Endothelial cell of umbilical vein (primary cell): ENCODE measurements around the gene SHKBP1. TPM values are rescaled to one million over a fixed set of nuclear protein-coding genes. Genes with fewer than 3 reads are reported as not detected.

Experiments
- BruUV-seq: library from RNA; stranded (reverse); fragments of 400-500 nt; replicated peaks from 2 replicates; lab custom pipeline; 2021; lab: Mats Ljungman, UMichigan
- CTCF ChIA-PET: fragments of 300-600, 350-600 bp; sonication (Branson Sonifier 250); formaldehyde crosslinking; loops from one replicate; lab custom pipeline; 2021; ENCODE audit warnings: antibody characterized with exemption, inconsistent platforms; lab: Charles Lee
- POLR2A ChIA-PET: fragments of 300-600, 350-600 bp; sonication (Branson Sonifier 250); formaldehyde crosslinking; loops from one replicate; lab custom pipeline; 2021; ENCODE audit warnings: antibody characterized with exemption, inconsistent platforms; lab: Charles Lee
- DNase-seq: peaks from one replicate; pipeline ENCODE4 v3.0.0-alpha.2; 2011; ENCODE audit warnings: low read depth, low spot score
- FAIRE-seq: peaks from 2 replicates; lab custom pipeline; 2011; peaks lifted over from hg19 to GRCh38; lab: Jason Lieb, UNC
- H2AFZ ChIP-seq: 2 replicates; pipeline ENCODE4 v1.6.0; 2012; ENCODE audit warnings: low read depth, low read length, control low read depth, inconsistent platforms
- H3K27ac ChIP-seq: 2 replicates; pipeline ENCODE4 v1.5.1; 2011; ENCODE audit warnings: low read depth, mild to moderate bottlenecking, control low read depth, low read length, moderate library complexity; ENCODE audit not compliant: insufficient read depth
- H3K27me3 ChIP-seq, 2 experiments: 2 replicates each; pipeline versions ENCODE4 v1.6.0 to v1.6.1; 2011; ENCODE audit warnings: low read length in 2 of 2, mixed read lengths in 1 of 2; ENCODE audit not compliant: control insufficient read depth in 2 of 2, insufficient read depth in 2 of 2
- H3K36me3 ChIP-seq, 2 experiments: 2 replicates in 1 of 2; 3 replicates in 1 of 2; pipeline ENCODE4 v1.5.1; 2011; ENCODE audit warnings: low read length in 2 of 2, mild to moderate bottlenecking in 1 of 2, moderate library complexity in 1 of 2; ENCODE audit not compliant: control insufficient read depth in 2 of 2, insufficient read depth in 2 of 2; ENCODE audit errors: extremely low read depth in 1 of 2
- H3K4me1 ChIP-seq: 3 replicates; pipeline ENCODE4 v1.5.1; 2011; ENCODE audit warnings: mild to moderate bottlenecking, low read length; ENCODE audit not compliant: control insufficient read depth, insufficient read depth; ENCODE audit errors: extremely low read depth
- H3K4me2 ChIP-seq: 2 replicates; pipeline ENCODE4 v1.6.1; 2011; ENCODE audit warnings: low read length, control low read depth, mixed read lengths; ENCODE audit not compliant: insufficient read depth
- H3K4me3 ChIP-seq, 3 experiments: fragments of 200-600 bp in 1 of 3; sonication (generic), shearing (Covaris generic) in 1 of 3; replicated peaks in 1 of 3; 2 replicates each; pipeline ENCODE4 v1.5.1; 2011 to 2016; ENCODE audit warnings: control low read depth in 3 of 3, low read length in 3 of 3, mild to moderate bottlenecking in 2 of 3, inconsistent platforms in 1 of 3, low read depth in 1 of 3, moderate library complexity in 1 of 3; ENCODE audit not compliant: insufficient read depth in 1 of 3
- H3K79me2 ChIP-seq: 2 replicates; pipeline ENCODE4 v1.6.0; 2012; ENCODE audit warnings: low read length, inconsistent platforms; ENCODE audit not compliant: control insufficient read depth, insufficient read depth
- H3K9ac ChIP-seq: replicated peaks from 2 replicates; pipeline ENCODE3; 2011; ENCODE audit warnings: low read length, control low read depth; ENCODE audit not compliant: insufficient read depth; ENCODE audit errors: extremely low read depth
- H3K9me1 ChIP-seq: replicated peaks from 3 replicates; pipeline ENCODE4 v1.6.0; 2011; ENCODE audit warnings: mild to moderate bottlenecking, low read length; ENCODE audit not compliant: control insufficient read depth, insufficient read depth; ENCODE audit errors: extremely low read depth
- H3K9me3 ChIP-seq: replicated peaks from 2 replicates; pipeline ENCODE4 v1.5.1; 2012; ENCODE audit warnings: low read length, inconsistent platforms; ENCODE audit not compliant: control insufficient read depth, insufficient read depth
- H4K20me1 ChIP-seq: replicated peaks from 2 replicates; pipeline ENCODE3; 2011; ENCODE audit warnings: mild to moderate bottlenecking, low read length; ENCODE audit not compliant: control insufficient read depth, insufficient read depth; ENCODE audit errors: extremely low read depth
- CTCF ChIP-seq, 2 donors: IDR thresholded peaks; 1 replicate in 1 of 2; 2 replicates in 1 of 2; pipeline ENCODE4 v1.5.1; 2011; ENCODE audit warnings: low read length in 2 of 2, mild to moderate bottlenecking in 2 of 2, moderate library complexity in 2 of 2, control low read depth in 1 of 2, inconsistent platforms in 1 of 2, low read depth in 1 of 2; ENCODE audit not compliant: insufficient read depth in 1 of 2; ENCODE audit errors: extremely low read depth in 1 of 2
- EZH2 ChIP-seq: IDR thresholded peaks from 2 replicates; pipeline ENCODE4 v1.6.1; 2012; ENCODE audit warnings: borderline replicate concordance, low read depth, mild to moderate bottlenecking, moderate library complexity, low read length, inconsistent platforms; ENCODE audit not compliant: severe bottlenecking
- FOS ChIP-seq: IDR thresholded peaks from 2 replicates; pipeline ENCODE4 v1.6.1; 2011; ENCODE audit warnings: mild to moderate bottlenecking, low read length, moderate library complexity, borderline replicate concordance; ENCODE audit not compliant: insufficient read depth
- GATA2 ChIP-seq: IDR thresholded peaks from 2 replicates; pipeline ENCODE4 v1.7.0; 2011; ENCODE audit warnings: low read depth, mild to moderate bottlenecking, moderate library complexity, mixed read lengths, low read length; ENCODE audit not compliant: insufficient read length, insufficient read depth
- JUN ChIP-seq: IDR thresholded peaks from 2 replicates; pipeline ENCODE4 v1.6.1; 2011; ENCODE audit warnings: borderline replicate concordance, low read depth; ENCODE audit not compliant: insufficient read length, insufficient read depth
- MAX ChIP-seq: IDR thresholded peaks from 2 replicates; pipeline ENCODE4 v1.6.1; 2011; ENCODE audit not compliant: insufficient read depth, insufficient read length
- MYC ChIP-seq: IDR thresholded peaks from one replicate; pipeline ENCODE4 v1.6.1; 2011; ENCODE audit warnings: mild to moderate bottlenecking, low read depth, low read length
- POLR2A ChIP-seq: IDR thresholded peaks from 2 replicates; pipeline ENCODE4 v1.6.1; 2012; ENCODE audit warnings: low read depth, mild to moderate bottlenecking, control low read depth, low read length
- POLR2AphosphoS5 ChIP-seq: IDR thresholded peaks from 2 replicates; pipeline ENCODE4 v1.6.1; 2012; ENCODE audit warnings: low read depth, mild to moderate bottlenecking, control low read depth, low read length, moderate library complexity; ENCODE audit not compliant: insufficient read depth
- dilution Hi-C: fragments of 300-500 bp; cut with MboI; formaldehyde crosslinking; loops from one replicate; pipeline ENCODE4 v1.15.0; 2019; ENCODE audit warnings: low sequenced_read_pairs; ENCODE audit not compliant: extremely low pct_ligation_motif_present
- intact Hi-C: fragments of 100-400 bp; cut with micrococcal nuclease; formaldehyde crosslinking; loops from one replicate; pipeline ENCODE4 v1.10.0; 2022
- polyA plus RNA-seq, 4 experiments: library from polyadenylated mRNA; depleted of rRNA in 3 of 4; stranded (reverse) in 3 of 4; unstranded in 1 of 4; fragments of >200 nt; gene quantifications; 2 replicates each; pipeline versions ENCODE4 v1.2.1 to v1.2.3, GENCODE V29; 2011 to 2012; ENCODE audit warnings: missing spikeins in 1 of 4
- total RNA-seq: library from RNA; stranded (reverse); gene quantifications from 2 replicates; pipeline ENCODE4 v1.2.3, GENCODE V29; 2021

SHKBP1 gene
- total and polyA plus RNA-seq, 2 donors (not counting 3 experiments of a cell fraction or from before 2014, with no cell fraction given), result 106 to 113 TPM

- DNase-seq (no peak), FAIRE-seq (peak; percentile 28)
- CTCF ChIA-PET, result interaction anchor here (0.7 to 2.2 kb wide), 2 partner anchors 8 to 24 kb away, joined by 4 to 10 read pairs; no protein-coding TSS in a partner anchor
- dilution Hi-C loops, result no loop called here
- H3K4me2 ChIP-seq, result no peak overlapping the region
- H3K4me1 ChIP-seq, result peaks cover 28% of the 10 kb centered on the region
- H3K9me3 ChIP-seq, result no peaks in the 10 kb centered on the region
- H3K27ac ChIP-seq, result no peak overlapping the region
- no peaks in the 10 kb centered on the region for H3K36me3 ChIP-seq
- no TSS peak for BruUV-seq
- H2AFZ ChIP-seq, result peak overlapping the region; percentile 69
- no peak overlapping the region for H3K9ac ChIP-seq
- H4K20me1 ChIP-seq, result no peaks in the 10 kb centered on the region
- intact Hi-C loops, result no loop called here
- H3K4me3 ChIP-seq, result peak overlapping the region in 1 of 3 experiments; percentile 8
- TF ChIP-seq FOS (no peak), EZH2 (no peak), CTCF (IDR thresholded peaks at IDR 0.05; ENCODE audit: extremely low read depth in 1 of 2, insufficient read depth in 1 of 2, low read depth in 1 of 2, low read length in 2 of 2) (no peak), POLR2A (no peak), JUN (no peak), MAX (no peak), MYC (no peak), GATA2 (no peak), POLR2AphosphoS5 (no peak)
- H3K79me2 ChIP-seq, result no peaks in the 10 kb centered on the region
- POLR2A ChIA-PET, result no interaction called here
- H3K27me3 ChIP-seq, result no peaks in the 10 kb centered on the region
- H3K9me1 ChIP-seq, result no peaks in the 10 kb centered on the region
Measured at GRCh38 chr19:40610396-40611064, 33.9 kb downstream of the SHKBP1 start.
